ENCODE measurements around the gene HHATL.

The HHATL gene

GRCh38 chr3:42649006-42649405 is 53.6 kb downstream of the HHATL start:
- no peak for TF ChIP-seq ZBTB7A (IDR thresholded peaks at IDR 0.05; ENCODE audit: low read depth)
- TF ChIP-seq TEAD4 (IDR thresholded peaks at IDR 0.05), result no peak
- no peak for TF ChIP-seq FOXM1 (IDR thresholded peaks at IDR 0.05; ENCODE audit: borderline replicate concordance, low read depth)
- TF ChIP-seq RAD21 (IDR thresholded peaks at IDR 0.05; ENCODE audit: low read depth), result no peak
- no peak for TF ChIP-seq NFIC (IDR thresholded peaks at IDR 0.05)
- TF ChIP-seq YY1 (IDR thresholded peaks at IDR 0.05; ENCODE audit: low read depth), result no peak
- TF ChIP-seq REST (IDR thresholded peaks at IDR 0.05; ENCODE audit: low read depth), result no peak
- TF ChIP-seq EGR1 (IDR thresholded peaks at IDR 0.05), result no peak
- TF ChIP-seq EP300 (IDR thresholded peaks at IDR 0.05; ENCODE audit: borderline replicate concordance), result no peak
- TF ChIP-seq TCF12 (IDR thresholded peaks at IDR 0.05; ENCODE audit: low read depth), result no peak

- no peak for TF ChIP-seq RAD21 (IDR thresholded peaks at IDR 0.05; ENCODE audit: low read depth)
- TF ChIP-seq TAF1 (IDR thresholded peaks at IDR 0.05; ENCODE audit: low read depth), result no peak
- no peak for TF ChIP-seq USF1 (IDR thresholded peaks at IDR 0.05)
- TF ChIP-seq TCF12 (IDR thresholded peaks at IDR 0.05; ENCODE audit: low read depth), result no peak
- no peak for TF ChIP-seq TEAD4 (IDR thresholded peaks at IDR 0.05)
- TF ChIP-seq FOXM1 (IDR thresholded peaks at IDR 0.05; ENCODE audit: borderline replicate concordance, low read depth), result no peak
- no peak for TF ChIP-seq EGR1 (IDR thresholded peaks at IDR 0.05)
- no peak for TF ChIP-seq YY1 (IDR thresholded peaks at IDR 0.05; ENCODE audit: low read depth)
- TF ChIP-seq REST (IDR thresholded peaks at IDR 0.05; ENCODE audit: low read depth), result no peak
- no peak for TF ChIP-seq EP300 (IDR thresholded peaks at IDR 0.05; ENCODE audit: borderline replicate concordance)
- no peak for TF ChIP-seq ZBTB7A (IDR thresholded peaks at IDR 0.05; ENCODE audit: low read depth)
- TF ChIP-seq NFIC (IDR thresholded peaks at IDR 0.05), result no peak
- no peak for TF ChIP-seq CREB1 (IDR thresholded peaks at IDR 0.05; ENCODE audit: low read depth)
- TF ChIP-seq MAX (IDR thresholded peaks at IDR 0.05), result no peak
These were observed 54.7 kb downstream of the HHATL start for GRCh38 chr3:42647821-42648459.

Data from Ishikawa (cell line).